Gastroesophageal sphincter (tissue), 4 donors: Measurements from ENCODE around the gene SLC9A2. TPM values are rescaled to one million over a fixed set of nuclear protein-coding genes. Genes with fewer than 3 reads are reported as not detected.

ENCODE experiments used
- ATAC-seq: fragments of 150-250 bp; one replicate; pipeline ENCODE4 v1.9.1; 2016; ENCODE audit warnings: mild to moderate bottlenecking, moderate library complexity
- H3K27ac ChIP-seq, 4 donors: fragments of 200-600 bp; sonication (generic) in 3 of 4; 1 replicate in 3 of 4; 2 replicates in 1 of 4; pipeline ENCODE4 v1.5.1; 2016 to 2019
- H3K27me3 ChIP-seq: fragments of 200-600 bp; sonication (generic); one replicate; pipeline ENCODE4 v1.5.1; 2019
- H3K36me3 ChIP-seq, 2 donors: fragments of 200-600 bp; sonication (generic); one replicate each; pipeline ENCODE4 v1.5.1; 2019; ENCODE audit warnings: control low read depth in 1 of 2
- H3K4me1 ChIP-seq, 3 donors: fragments of 200-600 bp; sonication (generic); 1 replicate in 2 of 3; 2 replicates in 1 of 3; pipeline ENCODE4 v1.5.1; 2016 to 2019; ENCODE audit warnings: control low read depth in 2 of 3
- H3K4me3 ChIP-seq, 2 donors: fragments of 200-600 bp; sonication (generic); one replicate each; pipeline ENCODE4 v1.5.1; 2019; ENCODE audit warnings: mild to moderate bottlenecking in 1 of 2, moderate library complexity in 1 of 2
- H3K9me3 ChIP-seq, 3 donors: fragments of 200-600 bp; sonication (generic); one replicate each; pipeline ENCODE4 v1.5.1; 2017 to 2019; ENCODE audit warnings: control low read depth in 2 of 3
- EP300 ChIP-seq: sonication (generic); formaldehyde crosslinking; IDR thresholded peaks from one replicate; pipeline ENCODE4 v1.6.1; 2017; ENCODE audit warnings: antibody characterized with exemption, mild to moderate bottlenecking
- POLR2A ChIP-seq, 2 donors: fragments of 450-650 bp; IDR thresholded peaks; one replicate each; pipeline ENCODE4 v1.6.1; 2017; ENCODE audit warnings: antibody characterized with exemption in 2 of 2, mild to moderate bottlenecking in 2 of 2, moderate library complexity in 1 of 2
- POLR2AphosphoS5 ChIP-seq: sonication (generic); formaldehyde crosslinking; IDR thresholded peaks from one replicate; pipeline ENCODE4 v1.6.1; 2017; ENCODE audit warnings: antibody characterized with exemption
- WGBS, 2 donors: methylation state at CpG; one replicate each; pipeline ENCODE4 v1.1.5; 2018; ENCODE audit warnings: low coverage in 1 of 2; 5-methylcytosine and 5-hydroxymethylcytosine counted together
- total RNA-seq, 4 donors: library from RNA; depleted of rRNA; stranded (reverse); fragments of >200 nt; gene quantifications; one replicate each; pipeline ENCODE4 v1.1.0, GENCODE V29; 2016
- TF ChIP-seq, protein P1 (sequence below), 4 experiments: fragments of 200-600 bp in 2 of 4; fragments of 450-650 bp in 2 of 4; sonication (generic) in 1 of 4; IDR thresholded peaks; one replicate each; pipeline ENCODE4 v1.5.1; 2017 to 2019; ENCODE audit warnings: antibody characterized with exemption in 4 of 4, mild to moderate bottlenecking in 2 of 4, moderate library complexity in 2 of 4

The SLC9A2 gene
- total RNA-seq, 4 donors from 2014 or later = 0.57 TPM; not detected in 3

DNA sequence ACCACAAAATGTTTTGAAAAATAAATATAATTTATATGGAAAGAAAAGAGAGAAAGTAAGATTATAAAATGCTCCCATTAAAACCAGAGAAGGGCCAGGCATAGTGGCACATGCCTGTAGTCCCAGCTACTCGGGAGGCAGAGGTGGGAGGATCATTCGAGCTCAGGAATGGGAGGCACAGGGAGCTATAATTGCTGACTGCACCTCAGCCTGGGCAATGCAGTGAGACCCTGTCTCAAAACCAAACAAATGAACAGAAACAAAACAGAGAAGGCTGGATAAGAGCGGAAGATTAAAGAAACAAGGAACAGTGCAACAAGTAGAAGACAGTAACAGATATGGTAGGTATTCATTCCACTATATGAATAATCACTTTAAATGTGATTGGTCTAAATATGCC lies 123.9 kb downstream of the SLC9A2 start:
- no peak overlapping the region for H3K4me3 ChIP-seq
- no peaks in the 10 kb centered on the region for H3K4me1 ChIP-seq
- H3K27me3 ChIP-seq = no peaks in the 10 kb centered on the region
- no peak overlapping the region for H3K27ac ChIP-seq
- 83 to 85% methylated on average over 3 of the region's 3 CpGs for WGBS, 2 donors
- H3K9me3 ChIP-seq = no peaks in the 10 kb centered on the region
- no peak for TF ChIP-seq POLR2AphosphoS5
- ATAC-seq = no peak
- H3K36me3 ChIP-seq = no peaks in the 10 kb centered on the region

DNA sequence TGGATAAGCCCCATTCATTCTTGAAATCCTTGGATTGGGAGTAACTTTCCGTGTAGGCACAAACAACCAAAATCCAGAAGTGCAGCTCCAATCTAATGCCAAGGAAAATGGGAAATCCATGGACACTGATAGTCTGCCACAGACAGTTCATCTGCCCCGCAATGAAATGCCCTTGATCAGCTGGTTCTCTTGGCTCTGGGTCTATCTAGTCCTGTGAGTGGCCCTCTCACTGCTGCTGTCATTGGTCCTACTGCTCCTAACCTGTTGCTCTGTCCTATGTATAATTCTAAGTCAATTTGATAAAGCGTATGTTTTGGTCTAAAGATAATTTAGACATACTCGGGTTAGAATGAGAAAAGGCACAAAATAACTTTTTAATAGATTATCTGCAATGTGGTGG lies 128.8 kb downstream of the SLC9A2 start:
- Histone ChIP-seq H3K4me3 (no peak overlapping the region), H3K27me3 (no peaks in the 10 kb centered on the region), H3K27ac (no peak overlapping the region), H3K9me3 (no peaks in the 10 kb centered on the region), H3K4me1 (no peaks in the 10 kb centered on the region), H3K36me3 (no peaks in the 10 kb centered on the region)
- no peak for ATAC-seq
- no peak for TF ChIP-seq POLR2A (IDR thresholded peaks at IDR 0.05)
- no peak for TF ChIP-seq EP300
- TF ChIP-seq POLR2AphosphoS5 = no peak
- TF ChIP-seq, protein P1, sequence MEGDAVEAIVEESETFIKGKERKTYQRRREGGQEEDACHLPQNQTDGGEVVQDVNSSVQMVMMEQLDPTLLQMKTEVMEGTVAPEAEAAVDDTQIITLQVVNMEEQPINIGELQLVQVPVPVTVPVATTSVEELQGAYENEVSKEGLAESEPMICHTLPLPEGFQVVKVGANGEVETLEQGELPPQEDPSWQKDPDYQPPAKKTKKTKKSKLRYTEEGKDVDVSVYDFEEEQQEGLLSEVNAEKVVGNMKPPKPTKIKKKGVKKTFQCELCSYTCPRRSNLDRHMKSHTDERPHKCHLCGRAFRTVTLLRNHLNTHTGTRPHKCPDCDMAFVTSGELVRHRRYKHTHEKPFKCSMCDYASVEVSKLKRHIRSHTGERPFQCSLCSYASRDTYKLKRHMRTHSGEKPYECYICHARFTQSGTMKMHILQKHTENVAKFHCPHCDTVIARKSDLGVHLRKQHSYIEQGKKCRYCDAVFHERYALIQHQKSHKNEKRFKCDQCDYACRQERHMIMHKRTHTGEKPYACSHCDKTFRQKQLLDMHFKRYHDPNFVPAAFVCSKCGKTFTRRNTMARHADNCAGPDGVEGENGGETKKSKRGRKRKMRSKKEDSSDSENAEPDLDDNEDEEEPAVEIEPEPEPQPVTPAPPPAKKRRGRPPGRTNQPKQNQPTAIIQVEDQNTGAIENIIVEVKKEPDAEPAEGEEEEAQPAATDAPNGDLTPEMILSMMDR (IDR thresholded peaks at IDR 0.05) = no peak
- 65 to 74% methylated on average over 3 to 4 of the region's 4 CpGs for WGBS, 2 donors

DNA sequence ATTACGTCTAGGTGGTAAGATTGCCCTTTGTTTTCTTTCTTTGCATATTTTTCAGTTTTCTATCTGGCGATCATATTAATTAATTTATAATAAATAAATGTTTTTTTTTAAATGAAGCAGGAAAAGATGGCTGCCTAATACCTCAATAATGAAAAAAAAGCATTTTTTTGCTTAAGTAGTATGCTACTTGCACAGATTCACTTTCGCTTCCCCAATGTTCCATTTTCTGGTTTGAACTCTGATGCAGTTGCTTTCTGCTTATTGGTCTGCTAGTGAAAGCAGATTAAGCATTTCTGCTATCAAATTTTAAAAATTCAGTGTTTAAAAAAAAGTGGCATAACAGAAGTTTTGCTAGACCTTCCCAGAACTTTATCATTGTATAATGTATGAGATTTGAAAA lies 130.6 kb downstream of the SLC9A2 start:
- WGBS, 2 donors = 79 to 85% methylated on average over 3 of the region's 3 CpGs
- Histone ChIP-seq H3K4me3 (no peak overlapping the region), H3K27me3 (no peaks in the 10 kb centered on the region), H3K9me3 (no peaks in the 10 kb centered on the region), H3K4me1 (peaks cover 0 to 1% (median 0%) of the 10 kb centered on the region in 3 donors), H3K36me3 (no peaks in the 10 kb centered on the region), H3K27ac (no peak overlapping the region)
- ATAC-seq = no peak
- TF ChIP-seq EP300 (no peak), POLR2AphosphoS5 (no peak), POLR2A (IDR thresholded peaks at IDR 0.05) (no peak)
- TF ChIP-seq, protein P1 (IDR thresholded peaks at IDR 0.05) = no peak

DNA sequence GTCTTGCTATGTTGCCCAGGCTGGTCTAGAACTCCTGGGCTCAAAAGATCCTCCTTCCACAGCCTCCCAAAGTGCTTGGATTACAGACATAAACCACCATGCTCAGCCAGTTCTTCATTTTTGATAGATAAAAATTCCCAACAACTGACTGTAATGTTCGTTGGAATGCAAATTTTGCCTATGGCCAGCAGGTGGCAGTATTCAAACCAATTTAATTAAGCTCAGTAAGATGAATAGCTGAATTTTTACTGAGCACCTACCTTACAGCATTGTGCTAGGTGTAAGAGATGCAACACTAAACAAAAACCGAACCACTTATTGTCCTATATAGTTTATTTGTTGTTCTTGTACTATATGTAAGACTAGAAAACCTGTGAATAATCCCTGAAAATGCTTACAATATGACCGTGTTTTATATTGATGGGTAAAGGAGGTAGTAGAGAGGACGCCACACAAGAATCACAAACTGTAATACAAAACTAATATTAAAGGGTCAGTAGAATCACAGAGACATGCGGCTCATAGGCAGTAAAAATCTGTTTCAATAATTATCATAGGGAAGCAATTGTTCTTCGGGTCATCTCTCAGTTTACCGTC lies 134.3 kb downstream of the SLC9A2 start:
- no peaks in the 10 kb centered on the region for H3K27me3 ChIP-seq
- no peaks in the 10 kb centered on the region for H3K36me3 ChIP-seq
- H3K4me1 ChIP-seq = peaks cover 0 to 19% (median 6%) of the 10 kb centered on the region in 3 donors
- TF ChIP-seq, protein P1 (IDR thresholded peaks at IDR 0.05) = peak; percentile 68 to 76 (median 72)
- no peak for TF ChIP-seq EP300
- H3K4me3 ChIP-seq = no peak overlapping the region
- ATAC-seq = no peak
- no peaks in the 10 kb centered on the region for H3K9me3 ChIP-seq
- 64 to 80% methylated on average over 6 to 7 of the region's 7 CpGs for WGBS, 2 donors
- no peak overlapping the region for H3K27ac ChIP-seq

DNA sequence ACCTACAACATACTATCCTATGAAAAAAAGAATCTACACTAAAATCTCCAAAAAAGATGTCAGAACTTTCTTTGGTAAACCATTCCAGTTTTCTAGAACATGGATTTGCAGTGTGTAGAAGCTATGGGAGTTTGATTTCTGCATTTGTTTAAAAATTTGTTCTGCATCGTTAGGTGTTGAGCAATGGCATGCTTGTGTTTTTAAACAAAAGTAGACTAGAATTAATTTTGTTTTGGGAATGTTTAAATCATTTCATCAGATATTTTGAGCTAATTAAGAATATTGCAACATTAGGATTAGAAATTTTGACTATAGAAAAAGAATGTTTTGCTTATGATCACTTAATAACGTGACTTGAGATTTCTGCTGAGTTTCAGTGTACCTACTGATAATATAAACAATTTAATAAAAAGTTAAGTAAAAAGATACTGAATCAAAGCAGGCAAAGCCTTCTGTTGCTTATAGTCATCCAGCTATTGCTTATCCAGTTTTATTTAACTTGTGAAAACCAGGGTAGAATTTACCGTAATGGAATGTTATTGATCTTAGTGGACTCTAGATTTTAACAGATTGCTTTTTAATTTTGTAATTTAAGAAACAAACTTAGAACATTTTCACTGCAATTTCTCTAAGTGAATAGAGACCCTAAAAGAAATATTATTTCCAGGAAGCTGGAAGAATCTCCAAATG lies 135.2 kb downstream of the SLC9A2 start:
- Histone ChIP-seq H3K27ac (no peak overlapping the region), H3K9me3 (no peaks in the 10 kb centered on the region), H3K36me3 (no peaks in the 10 kb centered on the region), H3K4me3 (no peak overlapping the region), H3K27me3 (no peaks in the 10 kb centered on the region), H3K4me1 (peaks cover 0 to 28% (median 6%) of the 10 kb centered on the region in 3 donors)
- TF ChIP-seq EP300 = no peak
- no peak for TF ChIP-seq POLR2AphosphoS5
- TF ChIP-seq POLR2A (IDR thresholded peaks at IDR 0.05) = no peak
- TF ChIP-seq, protein P1 (IDR thresholded peaks at IDR 0.05) = no peak
- WGBS, 2 donors = 37 to 55% methylated on average over 3 of the region's 3 CpGs
- no peak for ATAC-seq
